DND-41 (cell line): ENCODE data around the gene GPS2.
"Not testable (repeated sequence)": the region's sequence is repeated elsewhere in the genome, so short reads cannot be mapped to it uniquely, and the experiment has no call there.

Experiments used
- ATAC-seq: fragments of 200-7000 bp; cut with Tn5 transposase; 3 replicates; pipeline ENCODE4 v1.9.1; 2021; ENCODE audit warnings: low read depth; ENCODE audit not compliant: insufficient read depth
- DNase-seq: peaks from one replicate; pipeline ENCODE4 v3.0.0-alpha.2; 2020
- H2AFZ ChIP-seq: 2 replicates; pipeline ENCODE4 v1.6.0; 2012; ENCODE audit warnings: low read depth, low read length
- H3K27ac ChIP-seq: 2 replicates; pipeline ENCODE4 v1.5.1; 2012; ENCODE audit warnings: low read length, inconsistent platforms
- H3K27me3 ChIP-seq: fragments of 200-600 bp; sonication (generic); 2 replicates; pipeline ENCODE4 v1.6.0; 2012; ENCODE audit warnings: low read length, mild to moderate bottlenecking, inconsistent platforms; ENCODE audit not compliant: insufficient read depth, poor library complexity
- H3K36me3 ChIP-seq: 2 replicates; pipeline ENCODE4 v1.5.1; 2012; ENCODE audit warnings: low read length, inconsistent platforms; ENCODE audit not compliant: insufficient read depth
- H3K4me1 ChIP-seq: 2 replicates; pipeline ENCODE4 v1.5.1; 2012; ENCODE audit warnings: mild to moderate bottlenecking, low read length; ENCODE audit not compliant: insufficient read depth
- H3K4me2 ChIP-seq: 2 replicates; pipeline ENCODE4 v1.6.0; 2012; ENCODE audit warnings: mild to moderate bottlenecking, moderate library complexity, low read length, inconsistent platforms; ENCODE audit not compliant: insufficient read depth
- H3K4me3 ChIP-seq, 2 experiments: fragments of 200-600 bp in 1 of 2; shearing (Covaris generic) in 1 of 2; 2 replicates each; pipeline ENCODE4 v1.5.1; 2012 to 2016; ENCODE audit warnings: inconsistent platforms in 2 of 2, low read length in 2 of 2, mild to moderate bottlenecking in 2 of 2, low read depth in 1 of 2, moderate library complexity in 1 of 2
- H3K79me2 ChIP-seq: 2 replicates; pipeline ENCODE4 v1.6.0; 2012; ENCODE audit warnings: low read length, inconsistent platforms; ENCODE audit not compliant: insufficient read depth
- H3K9ac ChIP-seq: 2 replicates; pipeline ENCODE4 v1.6.0; 2012; ENCODE audit warnings: low read depth, mild to moderate bottlenecking, inconsistent platforms, low read length, moderate library complexity
- H3K9me3 ChIP-seq: 2 replicates; pipeline ENCODE4 v1.5.1; 2012; ENCODE audit warnings: low read length, moderate library complexity, mild to moderate bottlenecking, inconsistent platforms; ENCODE audit not compliant: insufficient read depth, severe bottlenecking
- H4K20me1 ChIP-seq: 2 replicates; pipeline ENCODE4 v1.6.0; 2012; ENCODE audit warnings: low read length; ENCODE audit not compliant: insufficient read depth
- EZH2 ChIP-seq: IDR thresholded peaks from 3 replicates; pipeline ENCODE4 v1.6.1; 2012; ENCODE audit warnings: borderline replicate concordance, low read depth, mild to moderate bottlenecking, moderate library complexity, low read length, inconsistent platforms; ENCODE audit not compliant: severe bottlenecking
- TF ChIP-seq, protein P1 (sequence below): IDR thresholded peaks from 2 replicates; pipeline ENCODE4 v1.5.1; 2012; ENCODE audit warnings: borderline replicate concordance, low read length, moderate library complexity, mild to moderate bottlenecking; ENCODE audit not compliant: poor library complexity, severe bottlenecking; ENCODE audit errors: extremely low read depth

The GPS2 gene

DNA sequence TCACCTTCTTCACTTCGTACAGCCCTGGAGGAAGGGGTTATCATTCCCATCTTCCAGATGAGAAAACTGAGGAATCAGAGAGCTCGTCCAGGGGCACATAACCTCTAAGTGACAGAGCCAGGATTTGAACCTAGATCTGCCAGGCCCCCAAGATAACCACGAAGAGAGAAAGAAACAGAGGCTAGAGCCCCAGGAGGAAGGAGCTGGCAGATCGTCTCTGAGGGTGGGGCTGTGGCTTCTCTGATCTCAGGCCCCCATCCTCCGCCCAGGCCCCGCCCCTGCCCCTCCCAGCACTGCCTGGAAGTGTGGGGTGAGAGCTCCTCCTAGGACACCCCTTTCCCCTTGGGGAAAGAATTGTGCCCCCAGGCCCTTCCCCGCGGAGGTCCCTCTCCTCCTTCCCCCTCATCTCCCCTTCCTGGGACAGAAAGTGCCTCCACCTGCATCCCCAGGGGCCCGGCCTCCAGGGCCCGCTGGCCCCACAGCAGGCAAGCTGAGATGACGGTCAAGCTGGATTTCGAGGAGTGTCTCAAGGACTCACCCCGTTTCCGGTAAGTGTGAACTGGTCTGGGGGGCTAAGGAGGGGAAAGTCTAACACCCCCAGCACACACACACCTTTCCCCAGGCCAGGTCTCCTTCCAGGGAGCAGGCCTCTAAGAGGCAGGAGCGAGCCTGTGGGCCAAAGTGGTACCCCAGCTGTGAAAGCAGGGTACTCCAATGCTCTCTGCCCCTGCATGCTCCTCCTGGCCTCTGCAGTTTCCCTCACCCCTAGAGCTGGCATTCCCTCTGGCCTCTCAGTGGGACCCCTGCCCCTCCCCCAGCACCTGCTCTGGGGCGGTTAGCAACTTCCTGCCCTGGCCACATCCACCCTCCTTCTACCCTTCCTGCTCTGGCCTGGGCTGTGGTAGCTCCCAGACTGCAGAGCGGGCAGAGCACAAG is 21.3 kb upstream of the GPS2 start, which contains the start of gene ACAP1:
Gene ACAP1 (plus strand): TSS at position 290 of the 936 bp plus-strand sequence. CDS start 206 bp downstream, at position 496.
- peak within 1 kb of the TSS; percentile 52 for H2AFZ ChIP-seq
- peak within 1 kb of the TSS; percentile 81 for H3K4me2 ChIP-seq
- H3K27me3 ChIP-seq = no peaks in the 10 kb centered on the region
- peaks cover 35% of the 10 kb centered on the region for H3K4me1 ChIP-seq
- H3K79me2 ChIP-seq = peaks cover 31% of the 10 kb centered on the region
- peak within 1 kb of the TSS; percentile 98 for H3K27ac ChIP-seq
- no peaks in the 10 kb centered on the region for H4K20me1 ChIP-seq
- DNase-seq (peak; percentile 97), ATAC-seq (peak; percentile 91)
- H3K9ac ChIP-seq = peak within 1 kb of the TSS; percentile 69
- TF ChIP-seq, protein P1, sequence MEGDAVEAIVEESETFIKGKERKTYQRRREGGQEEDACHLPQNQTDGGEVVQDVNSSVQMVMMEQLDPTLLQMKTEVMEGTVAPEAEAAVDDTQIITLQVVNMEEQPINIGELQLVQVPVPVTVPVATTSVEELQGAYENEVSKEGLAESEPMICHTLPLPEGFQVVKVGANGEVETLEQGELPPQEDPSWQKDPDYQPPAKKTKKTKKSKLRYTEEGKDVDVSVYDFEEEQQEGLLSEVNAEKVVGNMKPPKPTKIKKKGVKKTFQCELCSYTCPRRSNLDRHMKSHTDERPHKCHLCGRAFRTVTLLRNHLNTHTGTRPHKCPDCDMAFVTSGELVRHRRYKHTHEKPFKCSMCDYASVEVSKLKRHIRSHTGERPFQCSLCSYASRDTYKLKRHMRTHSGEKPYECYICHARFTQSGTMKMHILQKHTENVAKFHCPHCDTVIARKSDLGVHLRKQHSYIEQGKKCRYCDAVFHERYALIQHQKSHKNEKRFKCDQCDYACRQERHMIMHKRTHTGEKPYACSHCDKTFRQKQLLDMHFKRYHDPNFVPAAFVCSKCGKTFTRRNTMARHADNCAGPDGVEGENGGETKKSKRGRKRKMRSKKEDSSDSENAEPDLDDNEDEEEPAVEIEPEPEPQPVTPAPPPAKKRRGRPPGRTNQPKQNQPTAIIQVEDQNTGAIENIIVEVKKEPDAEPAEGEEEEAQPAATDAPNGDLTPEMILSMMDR = no peak
- TF ChIP-seq EZH2 = no peak
- H3K36me3 ChIP-seq = peaks cover 5% of the 10 kb centered on the region
- H3K9me3 ChIP-seq = no peaks in the 10 kb centered on the region
- H3K4me3 ChIP-seq = peak within 1 kb of the TSS; percentile 30 to 60

DNA sequence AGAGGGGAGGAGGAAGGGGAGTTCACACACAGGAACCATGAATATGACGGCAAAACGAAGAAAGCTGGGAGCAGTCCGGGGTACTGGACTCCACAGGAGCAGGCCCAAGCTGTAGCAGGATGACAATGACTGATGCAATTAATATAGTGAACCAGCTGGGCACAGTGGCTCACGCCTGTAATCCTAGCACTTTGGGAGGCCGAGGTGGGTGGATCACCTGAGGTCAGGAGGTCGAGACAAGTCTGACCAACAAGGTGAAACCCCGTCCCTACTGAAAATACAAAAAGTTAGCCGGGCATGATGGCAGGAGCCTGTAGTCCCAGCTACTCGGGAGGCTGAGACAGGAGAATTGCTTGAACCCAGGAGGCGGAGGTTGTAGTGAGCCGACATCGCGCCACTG is 20.6 kb upstream of the GPS2 start:
- H3K4me1 ChIP-seq = peaks cover 38% of the 10 kb centered on the region
- not testable (repeated sequence) for H3K27me3 ChIP-seq, H4K20me1 ChIP-seq, H3K36me3 ChIP-seq, DNase-seq, H3K9me3 ChIP-seq, ATAC-seq
- H2AFZ ChIP-seq = peak overlapping the region; percentile 52; the same call in 1 of the 2 replicates
- peak overlapping the region; percentile 81 for H3K4me2 ChIP-seq
- H3K9ac ChIP-seq = peak overlapping the region; percentile 69
- peak overlapping the region; percentile 1 to 60; a peak in 3 of 4 replicates for H3K4me3 ChIP-seq
- peak overlapping the region; percentile 98 for H3K27ac ChIP-seq
- H3K79me2 ChIP-seq = peaks cover 30% of the 10 kb centered on the region

DNA sequence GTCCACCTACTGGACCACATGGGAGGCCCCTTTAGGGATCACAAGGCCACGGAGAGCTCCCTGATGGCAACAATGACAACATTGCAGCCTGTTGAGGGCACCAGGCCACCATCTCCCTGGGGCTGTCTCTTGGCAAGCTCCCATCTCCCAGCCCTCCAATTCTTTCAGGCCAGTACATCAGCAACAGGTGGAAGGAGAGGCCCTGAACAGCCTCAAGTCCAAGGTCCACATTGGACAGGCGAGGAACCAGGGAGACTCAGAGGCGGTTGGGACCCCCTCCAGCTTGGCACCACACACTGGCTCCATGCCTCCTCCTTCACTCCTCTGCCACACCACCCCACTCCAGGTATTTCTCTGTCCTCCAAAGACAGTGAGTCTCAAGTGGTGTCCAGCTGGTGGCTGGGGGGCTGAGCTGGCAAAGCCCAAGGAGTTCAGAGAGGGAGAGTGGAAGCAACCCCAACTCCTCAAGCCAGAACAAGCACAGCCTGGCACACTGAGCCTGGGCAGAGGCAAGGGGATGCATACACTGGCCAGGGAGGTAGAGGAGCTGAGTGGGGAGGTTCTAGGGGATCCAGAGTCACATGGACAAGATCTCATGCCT is 19.9 kb upstream of the GPS2 start:
- TF ChIP-seq EZH2 = no peak
- TF ChIP-seq, protein P1 = no peak
- DNase-seq = no peak
- Histone ChIP-seq H3K9ac (peak overlapping the region; percentile 69), H3K79me2 (peaks cover 32% of the 10 kb centered on the region), H4K20me1 (no peaks in the 10 kb centered on the region), H3K4me1 (peaks cover 45% of the 10 kb centered on the region), H3K9me3 (no peaks in the 10 kb centered on the region), H3K27me3 (no peaks in the 10 kb centered on the region), H2AFZ (peak overlapping the region; percentile 52), H3K4me2 (peak overlapping the region; percentile 81), H3K4me3 (peak overlapping the region in 1 of 2 experiments; percentile 60; a peak in 2 of 4 replicates), H3K36me3 (no peaks in the 10 kb centered on the region; the same call in 1 of the 2 replicates), H3K27ac (peak overlapping the region; percentile 98)
- no peak for ATAC-seq

DNA sequence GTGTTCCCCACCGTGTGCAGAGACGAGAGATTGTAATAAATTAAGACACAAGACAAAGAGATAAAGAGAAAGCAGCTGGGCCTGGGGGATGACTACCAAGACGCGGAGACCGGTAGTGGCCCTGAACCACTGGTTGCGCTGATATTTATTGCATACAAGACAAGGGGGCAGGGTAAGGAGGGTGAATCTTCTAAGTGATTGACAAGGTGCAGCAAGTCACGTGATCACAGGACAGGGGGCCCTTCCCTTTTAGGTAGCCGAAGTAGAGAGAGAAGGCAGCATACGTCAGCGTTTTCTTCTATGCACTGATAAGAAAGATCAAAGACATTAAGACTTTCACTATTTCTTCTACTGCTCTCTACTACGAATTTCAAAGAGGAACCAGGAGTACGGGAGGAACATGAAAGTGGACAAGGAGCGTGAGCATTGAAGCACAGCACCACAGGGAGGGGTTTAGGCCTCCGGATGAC is 17.5 kb upstream of the GPS2 start:
- H3K27ac ChIP-seq, H3K4me2 ChIP-seq, H3K4me3 ChIP-seq, ATAC-seq, H3K9me3 ChIP-seq, H3K27me3 ChIP-seq, DNase-seq, H2AFZ ChIP-seq, H3K36me3 ChIP-seq, H3K9ac ChIP-seq, H4K20me1 ChIP-seq: not testable (repeated sequence)
- peaks cover 58% of the 10 kb centered on the region for H3K4me1 ChIP-seq
- peaks cover 47% of the 10 kb centered on the region for H3K79me2 ChIP-seq
